ENCODE results near the gene ADARB1. TPM values are rescaled to one million over a fixed set of nuclear protein-coding genes. Genes with fewer than 3 reads are reported as not detected.

The ADARB1 gene
- total and polyA plus RNA-seq, 9 donors: 6.0 to 23.7 (median 16.3) TPM

GRCh38 chr21:45262041-45262581 lies 187.7 kb downstream of the ADARB1 start:
- Histone ChIP-seq H3K4me3 (no peak overlapping the region), H3K27ac (no peak overlapping the region), H3K9me3 (no peaks in the 10 kb centered on the region), H3K4me1 (ENCODE audit: insufficient read depth) (peaks cover 6% of the 10 kb centered on the region), H3K36me3 (no peaks in the 10 kb centered on the region), H3K27me3 (no peaks in the 10 kb centered on the region)
- TF ChIP-seq EP300 (IDR thresholded peaks at IDR 0.05) (no peak), POLR2A (IDR thresholded peaks at IDR 0.05) (no peak), CTCF (IDR thresholded peaks at IDR 0.05) (no peak)
- peak in 2 of 5 donors; percentile 13 to 21 for DNase-seq
- intact Hi-C loops (cut with DNase I): loop anchor here in 1 of 4 donors (10.0 kb wide), 1 partner anchor 927 kb away; the partner anchor contains the start of gene CFAP410
- 86 to 92% (median 87%) methylated on average over 7 of the region's 7 CpGs for WGBS, 3 donors

GRCh38 chr21:45262616-45263015 lies 188.2 kb downstream of the ADARB1 start:
- no peaks in the 10 kb centered on the region for H3K27me3 ChIP-seq
- TF ChIP-seq CTCF (IDR thresholded peaks at IDR 0.05) (no peak), EP300 (IDR thresholded peaks at IDR 0.05) (no peak), POLR2A (IDR thresholded peaks at IDR 0.05) (no peak)
- no peak overlapping the region for H3K4me3 ChIP-seq
- intact Hi-C loops (cut with DNase I): loop anchor here in 1 of 4 donors (10.0 kb wide), 1 partner anchor 928 kb away; the partner anchor contains the start of gene CFAP410
- no peaks in the 10 kb centered on the region for H3K9me3 ChIP-seq
- peaks cover 6% of the 10 kb centered on the region for H3K4me1 ChIP-seq (ENCODE audit: insufficient read depth)
- no peak overlapping the region for H3K27ac ChIP-seq
- 81 to 89% (median 85%) methylated on average over 11 of the region's 11 CpGs for WGBS, 3 donors
- DNase-seq: peak in 2 of 5 donors; percentile 20 to 30
- no peaks in the 10 kb centered on the region for H3K36me3 ChIP-seq

GRCh38 chr21:45263534-45263933 lies 189.2 kb downstream of the ADARB1 start:
- DNase-seq: peak in 2 of 5 donors; percentile 9 to 13
- no peaks in the 10 kb centered on the region for H3K36me3 ChIP-seq

More at GRCh38 chr21:45263534-45263933, 189.2 kb downstream of the ADARB1 start:
- Histone ChIP-seq H3K27me3 (no peaks in the 10 kb centered on the region), H3K4me3 (no peak overlapping the region), H3K9me3 (no peaks in the 10 kb centered on the region), H3K27ac (no peak overlapping the region), H3K4me1 (ENCODE audit: insufficient read depth) (peaks cover 6% of the 10 kb centered on the region)
- TF ChIP-seq CTCF (IDR thresholded peaks at IDR 0.05) (no peak), POLR2A (IDR thresholded peaks at IDR 0.05) (no peak), EP300 (IDR thresholded peaks at IDR 0.05) (no peak)
- intact Hi-C loops (cut with DNase I): loop anchor here in 1 of 4 donors (10.0 kb wide), 1 partner anchor 929 kb away; the partner anchor contains the start of gene CFAP410
- 84 to 93% (median 86%) methylated on average over 6 of the region's 6 CpGs for WGBS, 3 donors

Measured in ovary (tissue), 9 donors.